SU-DHL-6 (cell line): ENCODE data around the gene POM121C.
"Not testable (repeated sequence)": the region's sequence is repeated elsewhere in the genome, so short reads cannot be mapped to it uniquely, and the experiment has no call there.

ENCODE experiments used
- CTCF ChIP-seq: fragments of 200-600 bp; sonication (generic); IDR thresholded peaks from one replicate; pipeline ENCODE4 v1.5.1; 2017; ENCODE audit warnings: antibody characterized with exemption, mild to moderate bottlenecking, low read length, moderate library complexity; ENCODE audit not compliant: insufficient read depth, poor library complexity, severe bottlenecking
- EZH2phosphoT487 ChIP-seq: fragments of 200-600 bp; sonication (generic), shearing (Covaris generic); conservative IDR thresholded peaks from 2 replicates; pipeline ENCODE4 v1.6.1; 2018; ENCODE audit warnings: mild to moderate bottlenecking, antibody characterized with exemption, low read length, moderate library complexity, mixed read lengths

- not testable (repeated sequence) for TF ChIP-seq CTCF, EZH2phosphoT487
Observed at GRCh38 chr7:75449946-75450345, 36.2 kb downstream of the POM121C start.
